ENCODE measurements around the gene ZNF76. TPM values are rescaled to one million over a fixed set of nuclear protein-coding genes. Genes with fewer than 3 reads are reported as not detected.

The ZNF76 gene
- total and polyA plus RNA-seq, 8 donors, result 15.1 to 92.0 (median 25.3) TPM

DNA sequence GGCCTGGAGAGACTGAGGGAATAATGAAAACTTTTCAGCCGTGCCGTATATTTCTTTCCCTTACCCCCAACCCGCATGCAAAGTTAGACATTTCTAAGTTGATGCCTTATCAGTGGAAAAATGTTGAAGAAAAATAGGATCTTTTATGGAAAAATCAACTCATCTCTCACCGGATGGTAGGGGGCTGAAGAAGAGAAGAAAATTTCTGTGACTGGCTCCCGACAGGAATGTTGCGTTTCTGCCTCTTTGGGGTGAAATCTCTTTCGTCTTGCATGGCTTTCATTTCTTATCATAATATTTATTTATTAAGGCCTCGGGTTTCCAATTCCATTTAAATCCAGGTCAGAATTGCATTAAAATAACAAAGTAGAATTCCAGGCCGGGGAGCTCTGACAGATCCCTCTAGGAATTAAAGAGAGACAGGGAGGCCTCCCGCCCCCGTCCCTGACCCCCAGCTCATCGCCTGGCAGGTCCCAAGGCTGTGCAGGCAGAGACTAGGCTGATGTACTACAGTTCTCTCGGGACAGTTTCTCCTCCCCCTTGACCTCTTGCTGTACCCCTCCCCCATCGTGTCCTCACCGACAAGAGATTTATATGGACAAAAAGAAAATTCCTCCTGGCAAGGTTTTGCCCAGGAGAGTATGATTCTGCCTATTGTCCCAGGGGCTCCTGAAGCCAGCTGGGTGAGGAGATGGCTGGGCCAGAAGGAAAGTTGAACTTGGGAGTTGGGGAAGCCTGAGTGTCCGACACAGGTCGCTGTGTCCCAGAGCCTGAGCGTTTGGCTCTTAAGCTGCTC lies 44.5 kb upstream of the ZNF76 start:
- Histone ChIP-seq H3K4me1 (peaks cover 19 to 30% (median 24%) of the 10 kb centered on the region in 4 donors), H3K4me3 (peak overlapping the region; percentile 54 to 72 (median 59)), H3K27me3 (peaks cover 0 to 82% (median 50%) of the 10 kb centered on the region in 3 donors), H3K36me3 (no peaks in the 10 kb centered on the region), H3K9me3 (no peaks in the 10 kb centered on the region), H3K27ac (no peak overlapping the region)
- intact Hi-C loops (cut with DNase I; ENCODE audit: low total_unique reads), result no loop called here
- no peak for DNase-seq
- WGBS, 5 donors, result 41 to 45% (median 42%) methylated on average over 18 of the region's 18 CpGs
- TF ChIP-seq POLR2AphosphoS5 (IDR thresholded peaks at IDR 0.05), result no peak

DNA sequence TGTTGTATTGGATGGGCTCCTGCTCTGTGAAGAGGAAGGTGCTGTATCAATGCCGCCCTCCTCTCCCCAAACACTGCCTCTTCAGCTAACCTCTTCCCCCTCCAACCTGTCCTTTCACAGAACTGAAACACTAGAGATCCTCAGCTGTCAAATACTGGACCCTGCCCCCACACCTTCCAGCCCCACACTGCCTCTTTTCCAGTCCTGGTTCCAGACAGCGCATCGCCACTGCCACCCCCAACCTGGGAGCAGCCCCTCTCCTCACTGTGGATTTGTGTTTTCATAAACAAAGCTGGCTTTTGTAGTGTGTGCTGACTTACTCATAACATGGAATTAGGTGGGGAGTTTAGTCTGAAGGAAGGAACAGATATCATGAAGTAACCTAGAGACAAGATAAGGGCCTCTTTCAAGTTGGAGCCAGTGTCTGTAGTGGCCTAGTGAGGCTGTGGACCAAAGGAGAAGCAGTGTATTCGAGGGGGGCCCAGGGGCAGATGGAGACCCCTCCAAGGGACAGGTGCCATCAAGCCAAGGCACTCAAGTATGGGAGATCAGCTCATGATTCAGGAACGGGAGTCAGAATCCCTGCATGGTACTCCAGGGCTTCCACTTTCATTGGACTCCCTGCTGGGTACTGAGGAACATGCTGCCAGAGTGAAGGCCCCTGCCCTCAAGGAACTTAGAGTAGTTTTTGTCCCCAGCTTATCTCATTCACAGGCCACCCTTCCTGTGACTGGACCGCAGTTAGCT lies 43.7 kb upstream of the ZNF76 start:
- H3K4me3 ChIP-seq, result no peak overlapping the region
- intact Hi-C loops (cut with DNase I; ENCODE audit: low total_unique reads), result no loop called here
- H3K9me3 ChIP-seq, result no peaks in the 10 kb centered on the region
- H3K36me3 ChIP-seq, result no peaks in the 10 kb centered on the region
- H3K27ac ChIP-seq, result no peak overlapping the region
- DNase-seq, result no peak
- peaks cover 19 to 30% (median 24%) of the 10 kb centered on the region in 4 donors for H3K4me1 ChIP-seq
- H3K27me3 ChIP-seq, result peaks cover 0 to 80% (median 49%) of the 10 kb centered on the region in 3 donors
- 80 to 89% (median 82%) methylated on average over 6 of the region's 6 CpGs for WGBS, 5 donors
- TF ChIP-seq POLR2A (IDR thresholded peaks at IDR 0.05) (no peak), POLR2AphosphoS5 (IDR thresholded peaks at IDR 0.05) (no peak), EP300 (IDR thresholded peaks at IDR 0.05) (no peak)
- TF ChIP-seq, protein P1, sequence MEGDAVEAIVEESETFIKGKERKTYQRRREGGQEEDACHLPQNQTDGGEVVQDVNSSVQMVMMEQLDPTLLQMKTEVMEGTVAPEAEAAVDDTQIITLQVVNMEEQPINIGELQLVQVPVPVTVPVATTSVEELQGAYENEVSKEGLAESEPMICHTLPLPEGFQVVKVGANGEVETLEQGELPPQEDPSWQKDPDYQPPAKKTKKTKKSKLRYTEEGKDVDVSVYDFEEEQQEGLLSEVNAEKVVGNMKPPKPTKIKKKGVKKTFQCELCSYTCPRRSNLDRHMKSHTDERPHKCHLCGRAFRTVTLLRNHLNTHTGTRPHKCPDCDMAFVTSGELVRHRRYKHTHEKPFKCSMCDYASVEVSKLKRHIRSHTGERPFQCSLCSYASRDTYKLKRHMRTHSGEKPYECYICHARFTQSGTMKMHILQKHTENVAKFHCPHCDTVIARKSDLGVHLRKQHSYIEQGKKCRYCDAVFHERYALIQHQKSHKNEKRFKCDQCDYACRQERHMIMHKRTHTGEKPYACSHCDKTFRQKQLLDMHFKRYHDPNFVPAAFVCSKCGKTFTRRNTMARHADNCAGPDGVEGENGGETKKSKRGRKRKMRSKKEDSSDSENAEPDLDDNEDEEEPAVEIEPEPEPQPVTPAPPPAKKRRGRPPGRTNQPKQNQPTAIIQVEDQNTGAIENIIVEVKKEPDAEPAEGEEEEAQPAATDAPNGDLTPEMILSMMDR (IDR thresholded peaks at IDR 0.05), result no peak

DNA sequence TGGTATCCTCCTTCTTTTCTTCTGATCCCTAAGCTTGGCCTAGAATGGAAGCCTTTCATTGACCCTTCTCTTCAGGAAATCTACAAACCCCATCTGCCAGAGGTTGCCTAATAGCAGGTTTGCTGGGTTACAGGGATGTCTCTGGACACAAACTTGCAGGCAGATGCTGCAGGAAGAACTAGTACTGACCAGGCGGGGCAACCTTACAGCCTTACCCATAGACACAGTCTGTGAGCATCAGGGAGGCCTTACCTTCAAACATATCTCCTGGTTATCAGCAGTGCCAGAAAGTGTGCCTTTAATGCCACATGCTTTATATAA lies 43.2 kb upstream of the ZNF76 start:
- no peak for TF ChIP-seq POLR2A (IDR thresholded peaks at IDR 0.05)
- no peak for TF ChIP-seq EP300 (IDR thresholded peaks at IDR 0.05)
- no peak for TF ChIP-seq POLR2AphosphoS5 (IDR thresholded peaks at IDR 0.05)
- TF ChIP-seq, protein P1 (IDR thresholded peaks at IDR 0.05), result no peak
- intact Hi-C loops (cut with DNase I; ENCODE audit: low total_unique reads), result no loop called here
- Histone ChIP-seq H3K4me1 (peaks cover 19 to 30% (median 24%) of the 10 kb centered on the region in 4 donors), H3K9me3 (no peaks in the 10 kb centered on the region), H3K27ac (no peak overlapping the region), H3K36me3 (no peaks in the 10 kb centered on the region), H3K27me3 (peaks cover 0 to 79% (median 44%) of the 10 kb centered on the region in 3 donors), H3K4me3 (no peak overlapping the region)
- DNase-seq, result no peak
- 86 to 100% (median 92%) methylated on average over 1 of the region's 1 CpG for WGBS, 5 donors

DNA sequence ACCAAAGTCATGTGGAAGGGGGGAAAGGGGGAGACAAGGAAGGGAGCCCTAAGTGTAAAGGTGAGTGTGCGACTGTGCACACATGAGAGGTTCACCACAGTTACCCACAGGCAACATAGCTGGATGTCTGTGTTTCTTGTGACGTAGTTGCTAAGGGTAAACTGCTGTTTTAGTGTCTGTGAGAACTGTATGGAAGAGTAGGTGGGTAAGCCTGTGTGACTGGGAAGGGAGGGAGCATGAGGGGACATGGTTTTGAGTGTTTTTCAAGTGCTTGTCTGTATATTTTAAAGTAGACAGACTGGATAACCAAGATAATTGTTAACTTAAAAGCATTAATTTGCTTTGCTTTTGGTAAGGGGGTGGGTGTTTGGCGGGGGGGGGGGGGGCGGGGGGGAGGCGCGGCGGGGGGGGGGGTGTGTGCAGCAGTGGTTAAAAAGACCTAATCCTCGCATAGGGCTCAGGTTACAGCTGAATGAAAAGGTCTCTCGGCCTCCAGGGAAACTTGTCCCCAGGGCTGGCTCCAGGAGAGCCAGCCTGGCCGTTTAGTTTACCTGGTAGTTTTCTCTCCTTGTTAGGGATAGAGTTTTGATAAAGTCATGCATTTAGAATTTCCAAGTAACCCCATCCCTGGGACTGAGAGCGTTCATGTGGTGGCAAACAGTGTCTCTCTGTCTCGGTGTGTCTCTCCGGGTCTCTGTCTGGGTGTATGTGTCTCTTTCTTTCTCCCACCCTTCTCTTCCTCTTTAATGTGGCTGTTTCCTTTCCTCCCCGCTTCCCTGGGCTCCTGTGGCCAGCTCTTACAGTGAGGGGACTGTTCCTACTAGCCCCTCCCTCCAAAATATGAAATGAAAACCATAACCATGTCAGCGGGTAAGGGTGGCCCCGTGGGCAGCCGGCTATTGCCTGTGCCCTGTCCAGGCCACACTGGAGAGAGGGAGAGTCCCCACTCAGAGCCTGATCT lies 42.4 kb upstream of the ZNF76 start:
- intact Hi-C loops (cut with DNase I; ENCODE audit: low total_unique reads), result no loop called here
- Histone ChIP-seq H3K27ac (no peak overlapping the region), H3K4me1 (peaks cover 19 to 30% (median 24%) of the 10 kb centered on the region in 4 donors), H3K36me3 (no peaks in the 10 kb centered on the region), H3K9me3 (no peaks in the 10 kb centered on the region), H3K27me3 (peaks cover 0 to 71% (median 36%) of the 10 kb centered on the region in 3 donors), H3K4me3 (no peak overlapping the region)
- TF ChIP-seq, protein P1 (IDR thresholded peaks at IDR 0.05), result no peak
- TF ChIP-seq POLR2AphosphoS5 (IDR thresholded peaks at IDR 0.05), result no peak
- no peak for TF ChIP-seq POLR2A (IDR thresholded peaks at IDR 0.05)
- TF ChIP-seq EP300 (IDR thresholded peaks at IDR 0.05), result no peak
- DNase-seq, result no peak
- 33 to 57% (median 50%) methylated on average over 12 to 14 of the region's 17 CpGs for WGBS, 5 donors

Measured in stomach (tissue), 9 donors.